ENCODE data around the gene TBL3.
A peak's percentile ranks its signal among the peaks of the same experiment; 100 is the strongest.

TBL3 gene

DNA sequence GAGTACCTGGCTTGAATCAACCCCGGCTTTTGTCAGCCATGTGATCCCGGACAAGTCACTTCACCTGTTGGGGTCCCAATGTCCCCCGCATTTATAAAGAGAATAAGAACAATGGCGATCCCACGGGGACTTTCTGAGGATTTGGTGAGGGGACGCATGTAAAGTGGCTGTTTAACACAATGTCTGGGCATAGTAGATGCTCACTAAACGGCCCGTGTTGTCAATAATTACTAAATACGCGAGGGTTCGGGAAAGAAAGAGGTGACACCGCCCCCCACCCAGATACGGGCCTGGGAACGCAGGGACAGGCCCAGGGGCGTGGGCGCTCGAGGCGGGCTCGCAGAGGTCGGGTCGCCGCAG, 19.7 kb downstream of the TBL3 start:
- no peak for DNase-seq (ENCODE audit: low read depth)
- no peak for TF ChIP-seq CTCF (IDR thresholded peaks at IDR 0.05; ENCODE audit: low read depth, low read length, missing control alignments)
- in situ Hi-C loops (cut with HindIII; ENCODE audit: low sequenced_read_pairs): no loop called here
- H3K4me3 ChIP-seq (ENCODE audit: low read depth, low read length): peak overlapping the region; percentile 20

- DNase-seq (ENCODE audit: low read depth): peak; percentile 65
- H3K4me3 ChIP-seq (ENCODE audit: low read depth, low read length): peak overlapping the region; percentile 20
- no peak for TF ChIP-seq CTCF (IDR thresholded peaks at IDR 0.05; ENCODE audit: low read depth, low read length, missing control alignments)
- in situ Hi-C loops (cut with HindIII; ENCODE audit: low sequenced_read_pairs): no loop called here
Observed at GRCh38 chr16:1991948-1992703, 20.3 kb downstream of the TBL3 start.

- in situ Hi-C loops (cut with HindIII; ENCODE audit: low sequenced_read_pairs): no loop called here
- TF ChIP-seq CTCF (IDR thresholded peaks at IDR 0.05; ENCODE audit: low read depth, low read length, missing control alignments): no peak
- H3K4me3 ChIP-seq (ENCODE audit: low read depth, low read length): peak overlapping the region; percentile 12
- DNase-seq (ENCODE audit: low read depth): no peak
Observed at GRCh38 chr16:1992704-1993317, 21.0 kb downstream of the TBL3 start.

DNA sequence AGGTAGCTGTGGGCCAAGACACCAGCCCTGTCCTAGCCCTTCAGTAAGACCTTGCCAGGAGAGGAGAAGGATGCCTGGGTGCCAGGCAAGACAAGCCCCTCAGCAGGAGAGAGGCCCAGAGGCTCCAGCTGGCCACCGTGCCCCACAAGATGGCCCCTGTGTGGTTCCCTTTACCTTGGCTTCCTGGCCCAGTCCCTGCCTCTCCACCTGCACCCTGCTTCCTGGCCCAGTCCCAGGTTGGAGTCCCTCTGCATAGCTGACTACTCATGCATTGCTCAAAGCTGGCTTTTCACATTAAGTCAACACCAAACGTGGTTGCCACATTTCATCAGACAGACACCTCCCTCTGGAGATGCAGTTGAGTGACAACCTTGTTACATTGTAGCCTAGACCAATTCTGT, 21.9 kb downstream of the TBL3 start:
- no peak for DNase-seq (ENCODE audit: low read depth)
- H3K4me3 ChIP-seq (ENCODE audit: low read depth, low read length): no peak overlapping the region
- in situ Hi-C loops (cut with HindIII; ENCODE audit: low sequenced_read_pairs): no loop called here
- TF ChIP-seq CTCF (IDR thresholded peaks at IDR 0.05; ENCODE audit: low read depth, low read length, missing control alignments): no peak

DNA sequence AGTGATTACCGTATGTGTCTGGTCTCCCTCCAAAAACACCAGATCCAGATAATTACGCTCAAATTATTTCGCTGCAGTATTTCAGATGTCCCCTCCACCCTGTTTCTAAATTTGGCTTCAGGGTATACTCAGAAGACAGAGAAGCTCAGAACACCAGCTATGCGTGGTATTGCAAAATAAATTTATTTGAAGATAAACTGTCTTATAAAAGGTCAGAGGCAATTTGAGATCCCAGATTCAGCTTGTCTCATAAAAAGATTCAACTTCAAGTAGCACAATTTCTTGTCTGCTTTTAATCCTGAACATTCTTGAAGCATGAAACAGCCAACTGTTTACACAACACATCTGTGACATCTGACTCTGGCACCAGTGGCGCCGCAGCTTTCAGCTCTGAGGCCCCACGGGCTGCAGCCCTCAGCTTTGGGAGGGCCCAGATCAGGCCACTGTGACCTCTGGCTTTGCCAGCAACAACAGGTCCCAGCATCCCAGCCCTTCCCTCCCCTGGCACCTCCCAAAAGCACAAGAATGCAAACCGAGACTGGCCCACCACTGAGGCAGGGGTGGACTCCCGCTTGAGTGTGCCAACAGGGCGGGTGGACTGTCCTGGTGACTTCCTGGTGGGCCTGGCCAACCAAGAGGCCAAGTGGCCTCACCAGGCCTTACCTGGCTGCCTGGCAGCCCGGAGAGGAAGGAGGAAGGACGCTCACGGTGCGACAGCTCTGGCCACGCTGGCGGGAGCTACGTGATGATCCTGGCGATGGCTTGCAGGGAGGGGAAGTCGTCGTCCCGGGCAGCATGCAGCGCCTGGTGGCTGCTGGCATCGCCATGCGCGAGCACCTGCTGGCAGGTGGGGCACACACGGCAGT, 25.9 kb downstream of the TBL3 start:
- in situ Hi-C loops (cut with HindIII; ENCODE audit: low sequenced_read_pairs): no loop called here
- no peak for DNase-seq (ENCODE audit: low read depth)
- no peak overlapping the region for H3K4me3 ChIP-seq (ENCODE audit: low read depth, low read length)
- no peak for TF ChIP-seq CTCF (IDR thresholded peaks at IDR 0.05; ENCODE audit: low read depth, low read length, missing control alignments)

DNA sequence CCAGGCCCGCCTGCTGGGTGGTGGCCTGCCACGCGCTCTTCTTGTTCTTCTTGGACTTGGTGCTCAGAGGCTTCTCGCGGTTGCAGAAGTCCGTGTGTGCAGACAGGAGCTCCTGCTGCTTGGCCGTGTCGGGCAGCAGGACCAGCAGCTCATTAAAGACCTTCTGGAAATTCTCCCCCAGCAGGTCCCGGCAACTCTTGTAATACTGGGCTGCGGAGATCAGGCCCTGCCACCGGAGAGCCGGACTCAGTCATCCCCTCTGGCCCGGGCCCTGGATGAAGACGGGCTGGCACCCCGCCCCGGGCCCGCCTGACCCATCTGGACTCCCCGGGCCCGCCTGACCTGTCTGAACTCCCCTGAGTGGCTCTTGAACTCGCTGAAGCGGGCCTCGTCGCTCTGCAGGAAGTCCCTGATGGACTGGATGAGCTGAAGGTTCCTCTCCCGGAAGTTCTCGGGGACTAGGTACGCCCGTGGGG, 26.5 kb downstream of the TBL3 start:
- H3K4me3 ChIP-seq (ENCODE audit: low read depth, low read length): no peak overlapping the region
- TF ChIP-seq CTCF (IDR thresholded peaks at IDR 0.05; ENCODE audit: low read depth, low read length, missing control alignments): no peak
- no peak for DNase-seq (ENCODE audit: low read depth)
- in situ Hi-C loops (cut with HindIII; ENCODE audit: low sequenced_read_pairs): no loop called here

All from astrocyte of the cerebellum (primary cell).